ENCODE measurements around the gene CDC42BPB.

CDC42BPB gene

DNA sequence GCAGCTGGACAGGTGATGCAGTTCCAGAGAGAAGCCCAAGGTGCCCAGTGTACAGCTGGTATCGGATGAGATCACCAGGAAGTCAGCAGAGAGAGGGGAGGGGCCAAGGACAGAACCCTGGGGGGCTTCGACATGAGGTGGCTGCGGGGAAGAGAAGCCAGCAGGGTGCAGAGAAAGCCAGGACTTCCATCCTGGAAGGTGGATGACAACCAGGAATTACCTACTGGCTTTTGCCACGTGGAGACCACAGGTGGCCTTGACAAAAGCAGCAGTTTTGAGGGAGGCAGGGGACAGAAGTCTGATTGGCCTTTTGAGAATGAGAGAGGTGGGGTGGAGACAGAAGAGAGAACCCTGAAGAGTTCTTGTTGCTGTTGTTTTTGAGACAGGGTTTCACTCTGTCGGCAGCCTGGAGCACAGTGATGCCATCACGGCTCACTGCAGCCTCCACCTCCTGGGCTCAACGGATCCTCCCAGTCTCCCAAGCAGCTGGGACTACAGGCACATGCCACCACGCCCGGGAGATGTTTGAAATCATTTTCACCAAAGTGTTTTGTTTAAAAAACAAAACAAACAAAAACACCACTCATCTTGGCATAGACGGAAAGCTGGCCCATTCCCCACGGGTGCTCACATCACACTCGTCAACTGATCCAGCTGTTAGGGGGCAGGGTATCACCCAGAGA lies 35.2 kb downstream of the CDC42BPB start:
- no peak overlapping the region for H3K27ac ChIP-seq (ENCODE audit: low read depth, low read length)
- peaks cover 24% of the 10 kb centered on the region for H3K4me1 ChIP-seq (ENCODE audit: control insufficient read depth, insufficient read depth, low read length)
- no peak overlapping the region for H3K4me3 ChIP-seq (ENCODE audit: low read depth, low read length)

DNA sequence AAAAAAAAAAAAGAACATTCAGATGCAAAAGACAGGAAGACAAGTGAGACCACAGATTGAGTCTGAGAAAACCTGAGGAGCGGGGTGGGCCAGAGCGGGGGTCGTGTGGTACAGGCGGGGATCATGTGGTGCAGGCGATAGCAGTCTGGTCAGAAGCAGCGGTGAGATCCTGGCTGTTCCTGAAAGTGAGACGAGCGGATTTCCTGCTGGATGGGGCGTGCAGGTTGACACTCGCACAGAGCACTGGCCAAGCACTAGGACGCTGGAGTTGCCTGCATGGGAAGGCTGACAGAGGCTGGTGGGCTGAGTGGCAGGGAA lies 35.7 kb downstream of the CDC42BPB start:
- no peak overlapping the region for H3K9ac ChIP-seq (ENCODE audit: low read length)
- no peaks in the 10 kb centered on the region for H3K27me3 ChIP-seq (ENCODE audit: control insufficient read depth, insufficient read depth, low read length)
- no peak overlapping the region for H3K4me3 ChIP-seq (ENCODE audit: low read depth, low read length)
- peaks cover 24% of the 10 kb centered on the region for H3K4me1 ChIP-seq (ENCODE audit: control insufficient read depth, insufficient read depth, low read length)
- no peak overlapping the region for H3K27ac ChIP-seq (ENCODE audit: low read depth, low read length)
- H3K36me3 ChIP-seq (ENCODE audit: control insufficient read depth, insufficient read depth, low read length), result 0 out of 2 replicates have a peak, but pooled peaks cover 6% of the 10 kb centered on the region
- peaks cover 3% of the 10 kb centered on the region; the same call in 1 of the 2 replicates for H3K9me3 ChIP-seq (ENCODE audit: control insufficient read depth, insufficient read depth, low read depth, low read length)

More for the DNA sequence above, 35.2 kb downstream of the CDC42BPB start:
- Histone ChIP-seq H3K9me3 (ENCODE audit: control insufficient read depth, insufficient read depth, low read depth, low read length) (peaks cover 6% of the 10 kb centered on the region; the same call in 1 of the 2 replicates), H3K36me3 (ENCODE audit: control insufficient read depth, insufficient read depth, low read length) (0 out of 2 replicates have a peak, but pooled peaks cover 6% of the 10 kb centered on the region), H3K9ac (ENCODE audit: low read length) (no peak overlapping the region), H3K27me3 (ENCODE audit: control insufficient read depth, insufficient read depth, low read length) (no peaks in the 10 kb centered on the region)

DNA sequence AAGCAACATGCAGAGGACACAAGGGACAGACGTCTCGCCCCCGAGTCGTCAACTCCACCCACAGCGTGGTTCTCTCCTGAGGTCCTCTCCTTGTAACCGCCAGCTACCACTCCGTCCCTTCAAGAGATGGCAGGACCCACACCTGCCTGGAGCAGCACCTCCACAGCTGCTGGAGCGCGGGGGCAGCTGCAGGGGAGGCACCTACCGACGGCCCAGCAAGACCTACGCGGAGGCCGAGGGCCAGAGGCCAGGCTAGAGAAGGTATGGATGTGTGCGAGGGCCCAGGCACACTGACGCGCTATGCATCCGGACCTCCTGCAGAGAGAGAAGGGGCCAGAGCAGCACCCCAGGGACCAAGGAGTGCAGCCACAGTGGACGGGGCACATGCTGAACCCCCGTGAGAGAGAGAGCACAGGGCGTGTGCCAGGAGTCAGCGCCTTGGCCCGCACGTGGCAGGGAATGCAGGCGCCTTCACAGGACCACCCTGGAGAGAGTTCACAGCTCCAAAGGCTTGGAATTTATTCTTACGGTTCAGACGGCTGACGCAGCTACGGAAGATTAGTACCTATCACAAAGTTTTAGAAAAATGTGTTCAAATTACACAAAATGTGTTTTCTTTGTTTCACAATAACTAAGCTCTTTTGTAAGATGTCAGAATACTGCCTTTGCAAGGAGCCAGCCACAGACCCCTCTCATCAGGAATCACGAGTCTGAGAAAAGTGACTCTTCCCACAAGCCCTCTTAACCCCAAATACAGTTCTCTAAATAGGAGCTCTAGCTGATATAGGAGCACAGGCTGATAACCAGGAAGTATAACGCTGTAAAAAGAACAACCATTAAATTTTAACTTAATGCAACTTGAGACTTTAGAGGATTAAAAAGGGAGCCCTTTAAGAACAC lies 36.8 kb downstream of the CDC42BPB start:
- Histone ChIP-seq H3K9ac (ENCODE audit: low read length) (no peak overlapping the region), H3K27ac (ENCODE audit: low read depth, low read length) (no peak overlapping the region), H3K4me1 (ENCODE audit: control insufficient read depth, insufficient read depth, low read length) (peaks cover 29% of the 10 kb centered on the region), H3K36me3 (ENCODE audit: control insufficient read depth, insufficient read depth, low read length) (0 out of 2 replicates have a peak, but pooled peaks cover 6% of the 10 kb centered on the region), H3K27me3 (ENCODE audit: control insufficient read depth, insufficient read depth, low read length) (no peaks in the 10 kb centered on the region), H3K4me3 (ENCODE audit: low read depth, low read length) (no peak overlapping the region), H3K9me3 (ENCODE audit: control insufficient read depth, insufficient read depth, low read depth, low read length) (no peaks in the 10 kb centered on the region; the same call in 1 of the 2 replicates)

DNA sequence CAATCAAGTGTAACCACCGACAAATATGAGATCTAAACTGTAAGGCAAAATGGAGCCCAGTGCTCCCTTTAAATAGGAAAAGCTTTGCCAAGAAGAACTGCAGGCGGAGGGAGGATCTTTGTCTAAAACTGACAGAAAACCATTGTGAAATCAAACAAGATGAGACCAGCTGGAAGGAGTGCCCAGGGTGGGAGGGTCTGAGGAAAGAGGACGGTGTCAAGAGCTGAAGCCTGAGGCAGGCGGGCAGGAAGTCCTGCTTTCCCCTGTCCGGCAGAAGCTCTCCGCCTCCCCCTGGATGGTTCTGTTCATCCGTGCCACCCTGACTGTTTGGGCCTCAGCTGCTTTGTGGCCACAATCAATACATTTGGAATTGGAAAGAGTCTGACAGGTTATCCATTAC lies 37.5 kb downstream of the CDC42BPB start:
- Histone ChIP-seq H3K27me3 (ENCODE audit: control insufficient read depth, insufficient read depth, low read length) (no peaks in the 10 kb centered on the region), H3K36me3 (ENCODE audit: control insufficient read depth, insufficient read depth, low read length) (0 out of 2 replicates have a peak, but pooled peaks cover 6% of the 10 kb centered on the region), H3K4me1 (ENCODE audit: control insufficient read depth, insufficient read depth, low read length) (peaks cover 36% of the 10 kb centered on the region), H3K27ac (ENCODE audit: low read depth, low read length) (no peak overlapping the region), H3K9me3 (ENCODE audit: control insufficient read depth, insufficient read depth, low read depth, low read length) (no peaks in the 10 kb centered on the region; the same call in 1 of the 2 replicates), H3K9ac (ENCODE audit: low read length) (no peak overlapping the region), H3K4me3 (ENCODE audit: low read depth, low read length) (no peak overlapping the region)

DNA sequence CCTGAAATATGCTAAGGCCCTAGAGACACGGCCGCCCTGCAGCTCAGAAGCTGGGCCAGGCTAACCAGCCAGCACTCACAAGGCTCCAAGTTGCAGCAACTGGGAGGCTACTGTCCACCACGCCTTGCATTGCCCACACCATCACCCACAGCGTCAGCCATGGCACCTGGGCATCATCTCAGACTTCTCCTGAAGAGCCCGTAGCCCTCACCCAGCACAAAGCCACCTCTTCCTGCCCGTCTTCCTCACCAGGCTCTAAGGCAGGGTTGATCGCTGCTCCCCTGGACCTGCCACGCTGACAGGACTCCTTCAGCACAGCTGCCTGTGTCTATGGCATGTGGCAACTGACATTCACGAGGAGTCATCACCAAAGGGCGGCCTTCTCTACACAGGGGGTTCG lies 38.1 kb downstream of the CDC42BPB start:
- no peaks in the 10 kb centered on the region for H3K27me3 ChIP-seq (ENCODE audit: control insufficient read depth, insufficient read depth, low read length)
- H3K36me3 ChIP-seq (ENCODE audit: control insufficient read depth, insufficient read depth, low read length), result 0 out of 2 replicates have a peak, but pooled peaks cover 6% of the 10 kb centered on the region
- H3K9me3 ChIP-seq (ENCODE audit: control insufficient read depth, insufficient read depth, low read depth, low read length), result no peaks in the 10 kb centered on the region; the same call in 1 of the 2 replicates
- no peak overlapping the region for H3K4me3 ChIP-seq (ENCODE audit: low read depth, low read length)
- H3K9ac ChIP-seq (ENCODE audit: low read length), result no peak overlapping the region
- H3K27ac ChIP-seq (ENCODE audit: low read depth, low read length), result no peak overlapping the region
- H3K4me1 ChIP-seq (ENCODE audit: control insufficient read depth, insufficient read depth, low read length), result peaks cover 41% of the 10 kb centered on the region

DNA sequence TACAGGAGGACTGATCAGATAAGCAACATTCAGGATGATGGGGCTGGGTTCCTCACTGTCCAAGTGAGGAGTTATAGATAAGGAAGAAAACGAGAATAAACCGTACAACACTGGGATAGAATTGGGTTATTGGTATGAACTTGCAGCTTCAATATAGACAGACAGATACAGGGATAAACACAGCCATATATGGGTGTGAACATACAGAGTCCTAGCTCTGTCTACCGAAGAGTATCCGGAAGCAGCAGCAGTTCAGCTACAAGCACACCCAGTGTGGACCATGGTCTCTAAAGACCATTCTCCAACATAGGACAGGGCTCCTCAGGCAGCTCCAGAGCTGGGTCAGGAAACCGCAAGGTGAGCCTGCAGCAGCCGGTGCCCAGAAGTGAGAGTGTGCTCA lies 40.8 kb downstream of the CDC42BPB start:
- no peak overlapping the region for H3K27ac ChIP-seq (ENCODE audit: low read depth, low read length)

DNA sequence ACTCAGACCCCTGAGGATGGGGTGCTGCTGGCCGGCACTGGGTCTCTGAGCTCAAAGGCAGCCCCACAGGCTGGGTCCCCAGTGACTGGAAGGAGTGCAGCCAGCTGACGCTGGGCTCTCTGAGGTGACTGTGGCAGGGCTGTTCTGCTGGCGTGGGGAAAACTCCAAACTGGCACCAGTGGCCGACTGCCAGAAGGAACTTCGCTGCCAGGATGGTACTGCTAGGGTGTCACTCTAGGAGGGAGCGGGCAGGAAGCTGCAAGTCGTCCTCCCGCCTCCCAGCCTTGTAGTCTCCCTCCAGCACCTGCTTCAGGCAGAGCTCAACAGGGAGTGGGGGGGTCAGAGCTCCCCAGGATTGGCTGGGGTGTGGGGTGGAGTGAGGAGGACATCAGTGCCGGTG lies 41.3 kb downstream of the CDC42BPB start:
- peaks cover 7% of the 10 kb centered on the region; the same call in 1 of the 2 replicates for H3K36me3 ChIP-seq (ENCODE audit: control insufficient read depth, insufficient read depth, low read length)
- peaks cover 25% of the 10 kb centered on the region for H3K4me1 ChIP-seq (ENCODE audit: control insufficient read depth, insufficient read depth, low read length)
- H3K9ac ChIP-seq (ENCODE audit: low read length), result no peak overlapping the region
- H3K27ac ChIP-seq (ENCODE audit: low read depth, low read length), result no peak overlapping the region
- no peaks in the 10 kb centered on the region for H3K27me3 ChIP-seq (ENCODE audit: control insufficient read depth, insufficient read depth, low read length)
- H3K9me3 ChIP-seq (ENCODE audit: control insufficient read depth, insufficient read depth, low read depth, low read length), result no peaks in the 10 kb centered on the region; the same call in 1 of the 2 replicates
- H3K4me3 ChIP-seq (ENCODE audit: low read depth, low read length), result no peak overlapping the region

More for the DNA sequence above, 40.8 kb downstream of the CDC42BPB start:
- H3K4me1 ChIP-seq (ENCODE audit: control insufficient read depth, insufficient read depth, low read length), result peaks cover 25% of the 10 kb centered on the region
- no peak overlapping the region for H3K4me3 ChIP-seq (ENCODE audit: low read depth, low read length)
- H3K36me3 ChIP-seq (ENCODE audit: control insufficient read depth, insufficient read depth, low read length), result 0 out of 2 replicates have a peak, but pooled peaks cover 4% of the 10 kb centered on the region
- H3K27me3 ChIP-seq (ENCODE audit: control insufficient read depth, insufficient read depth, low read length), result no peaks in the 10 kb centered on the region
- no peak overlapping the region for H3K9ac ChIP-seq (ENCODE audit: low read length)
- H3K9me3 ChIP-seq (ENCODE audit: control insufficient read depth, insufficient read depth, low read depth, low read length), result no peaks in the 10 kb centered on the region; the same call in 1 of the 2 replicates

DNA sequence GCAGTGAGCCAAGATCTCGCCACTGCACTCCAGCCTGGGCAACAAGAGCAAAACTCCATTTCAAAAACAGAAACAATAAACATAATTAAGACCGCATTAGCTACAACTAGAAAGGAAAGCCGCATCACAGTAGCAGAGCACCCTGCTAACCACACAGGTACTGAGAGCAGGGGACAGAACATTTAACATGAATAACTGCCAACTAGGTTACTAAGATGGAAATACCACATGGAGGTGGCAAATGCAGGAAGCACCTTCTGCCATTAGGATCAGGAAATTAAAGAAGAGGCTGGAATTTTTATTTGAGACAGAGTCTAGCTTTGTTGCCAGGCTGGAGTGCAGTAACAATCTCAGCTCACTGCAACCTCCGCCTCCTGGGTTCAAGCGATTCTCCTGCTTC lies 41.9 kb downstream of the CDC42BPB start:
- H3K9me3 ChIP-seq (ENCODE audit: control insufficient read depth, insufficient read depth, low read depth, low read length), result no peaks in the 10 kb centered on the region; the same call in 1 of the 2 replicates
- peaks cover 10% of the 10 kb centered on the region; the same call in 1 of the 2 replicates for H3K36me3 ChIP-seq (ENCODE audit: control insufficient read depth, insufficient read depth, low read length)
- no peaks in the 10 kb centered on the region for H3K27me3 ChIP-seq (ENCODE audit: control insufficient read depth, insufficient read depth, low read length)
- H3K4me3 ChIP-seq (ENCODE audit: low read depth, low read length), result no peak overlapping the region
- H3K9ac ChIP-seq (ENCODE audit: low read length), result no peak overlapping the region
- no peak overlapping the region for H3K27ac ChIP-seq (ENCODE audit: low read depth, low read length)
- H3K4me1 ChIP-seq (ENCODE audit: control insufficient read depth, insufficient read depth, low read length), result peaks cover 25% of the 10 kb centered on the region

DNA sequence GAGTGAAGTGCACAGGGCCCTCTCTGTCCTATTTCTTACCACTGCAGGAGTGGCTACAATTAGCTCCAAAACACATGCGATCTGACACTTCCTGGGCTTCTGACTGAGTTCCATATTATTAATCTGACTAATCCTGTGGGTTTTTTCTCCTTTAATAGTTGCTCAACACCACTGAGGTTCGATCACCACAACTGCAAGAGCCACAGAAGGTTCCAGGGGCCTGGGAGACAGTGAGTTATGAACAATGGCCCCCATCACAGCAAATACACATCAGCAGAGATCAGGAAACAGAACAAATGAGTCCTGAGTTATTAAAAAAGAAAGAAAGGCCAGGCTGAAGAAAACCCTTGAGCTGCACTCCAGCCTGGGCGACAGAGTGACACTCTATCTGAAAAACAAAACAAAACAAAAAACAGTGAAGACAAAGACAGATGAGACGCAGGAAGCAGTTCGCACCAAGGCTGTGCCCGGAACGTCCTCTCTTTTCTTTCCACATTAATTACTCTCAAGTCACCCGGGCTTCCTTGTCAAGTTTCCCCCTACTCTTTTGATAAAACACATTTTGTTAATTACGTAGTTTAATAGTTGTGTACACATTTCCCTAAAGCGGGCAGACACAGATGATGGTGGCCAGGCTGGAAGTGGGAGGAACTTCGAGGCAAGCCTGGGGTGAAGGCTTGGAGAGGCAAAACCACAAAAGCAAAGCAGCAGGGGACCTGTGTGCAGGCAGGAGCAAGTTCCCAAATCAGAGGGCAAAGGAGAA lies 42.7 kb downstream of the CDC42BPB start:
- Histone ChIP-seq H3K27me3 (ENCODE audit: control insufficient read depth, insufficient read depth, low read length) (no peaks in the 10 kb centered on the region), H3K4me3 (ENCODE audit: low read depth, low read length) (no peak overlapping the region), H3K27ac (ENCODE audit: low read depth, low read length) (no peak overlapping the region), H3K9ac (ENCODE audit: low read length) (no peak overlapping the region), H3K36me3 (ENCODE audit: control insufficient read depth, insufficient read depth, low read length) (peaks cover 13% of the 10 kb centered on the region), H3K9me3 (ENCODE audit: control insufficient read depth, insufficient read depth, low read depth, low read length) (no peaks in the 10 kb centered on the region; the same call in 1 of the 2 replicates), H3K4me1 (ENCODE audit: control insufficient read depth, insufficient read depth, low read length) (peaks cover 25% of the 10 kb centered on the region)

DNA sequence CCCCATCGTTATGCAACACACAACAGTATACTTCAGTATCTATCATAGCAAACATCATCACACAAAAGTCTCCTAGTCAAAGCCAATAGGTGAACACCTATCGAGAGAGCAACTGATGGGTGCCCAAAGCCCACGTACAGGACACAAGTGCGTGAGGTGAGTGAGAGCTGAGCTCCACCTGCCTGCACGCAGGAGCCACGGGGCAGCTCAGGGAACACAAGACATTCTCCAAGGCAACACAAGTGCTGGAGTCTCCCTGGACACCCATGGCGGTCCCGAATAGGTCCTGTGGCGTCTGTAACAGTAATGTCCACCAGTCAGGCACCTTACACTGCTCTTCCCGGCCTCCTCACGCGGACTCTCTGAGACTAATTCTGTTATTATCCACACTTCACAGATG lies 44.3 kb downstream of the CDC42BPB start:
- H3K27ac ChIP-seq (ENCODE audit: low read depth, low read length), result no peak overlapping the region
- peaks cover 20% of the 10 kb centered on the region for H3K4me1 ChIP-seq (ENCODE audit: control insufficient read depth, insufficient read depth, low read length)
- no peaks in the 10 kb centered on the region for H3K27me3 ChIP-seq (ENCODE audit: control insufficient read depth, insufficient read depth, low read length)
- H3K4me3 ChIP-seq (ENCODE audit: low read depth, low read length), result no peak overlapping the region
- no peak overlapping the region for H3K9ac ChIP-seq (ENCODE audit: low read length)
- H3K36me3 ChIP-seq (ENCODE audit: control insufficient read depth, insufficient read depth, low read length), result peaks cover 26% of the 10 kb centered on the region
- H3K9me3 ChIP-seq (ENCODE audit: control insufficient read depth, insufficient read depth, low read depth, low read length), result no peaks in the 10 kb centered on the region; the same call in 1 of the 2 replicates

Data from HUES6 (cell line).